Measurements from ENCODE around the gene PPP6R2.

Gene PPP6R2

GRCh38 chr22:50325444-50326224, 17.5 kb upstream of the PPP6R2 start:
- TF ChIP-seq EZH2phosphoT487 (IDR thresholded peaks at IDR 0.05; ENCODE audit: borderline replicate concordance), result no peak
- TF ChIP-seq CTCF (conservative IDR thresholded peaks at IDR 0.05; ENCODE audit: low read length), result no peak
- no peaks in the 10 kb centered on the region for H3K9me2 ChIP-seq (replicated peaks; ENCODE audit: low read depth, low read length)
- no peaks in the 10 kb centered on the region for H3K27me3 ChIP-seq (ENCODE audit: insufficient read depth, low read length, poor library complexity, severe bottlenecking)
- H2AFZ ChIP-seq (ENCODE audit: low read length), result no peak overlapping the region
- H3F3A ChIP-seq (ENCODE audit: low read depth), result no peaks in the 10 kb centered on the region
- H3K36me3 ChIP-seq (ENCODE audit: insufficient read depth, low read length), result no peaks in the 10 kb centered on the region
- no peak overlapping the region for H3K4me3 ChIP-seq (ENCODE audit: low read length, poor library complexity, severe bottlenecking)
- peaks cover 3% of the 10 kb centered on the region for H3K4me1 ChIP-seq (ENCODE audit: insufficient read depth, low read length, poor library complexity, severe bottlenecking)
- no peaks in the 10 kb centered on the region for H3K79me2 ChIP-seq (ENCODE audit: insufficient read depth, low read length)
- no peaks in the 10 kb centered on the region for H4K20me1 ChIP-seq (ENCODE audit: insufficient read depth, low read length, poor library complexity, severe bottlenecking)
- no peak overlapping the region for H3K4me2 ChIP-seq (ENCODE audit: low read depth, low read length, poor library complexity, severe bottlenecking)
- no peak overlapping the region for H3K9ac ChIP-seq (ENCODE audit: low read depth, low read length, poor library complexity, severe bottlenecking)
- H3K9me3 ChIP-seq (ENCODE audit: insufficient read depth, low read depth, low read length), result no peaks in the 10 kb centered on the region

GRCh38 chr22:50326225-50326955, 16.7 kb upstream of the PPP6R2 start:
- Histone ChIP-seq H3K4me1 (ENCODE audit: insufficient read depth, low read length, poor library complexity, severe bottlenecking) (peaks cover 7% of the 10 kb centered on the region), H3K9me2 (replicated peaks; ENCODE audit: low read depth, low read length) (no peaks in the 10 kb centered on the region), H3K4me2 (ENCODE audit: low read depth, low read length, poor library complexity, severe bottlenecking) (no peak overlapping the region), H3K36me3 (ENCODE audit: insufficient read depth, low read length) (no peaks in the 10 kb centered on the region), H3K9ac (ENCODE audit: low read depth, low read length, poor library complexity, severe bottlenecking) (no peak overlapping the region), H3K79me2 (ENCODE audit: insufficient read depth, low read length) (no peaks in the 10 kb centered on the region), H3F3A (ENCODE audit: low read depth) (no peaks in the 10 kb centered on the region), H3K4me3 (ENCODE audit: low read length, poor library complexity, severe bottlenecking) (peak overlapping the region; percentile 54), H3K9me3 (ENCODE audit: insufficient read depth, low read depth, low read length) (no peaks in the 10 kb centered on the region), H2AFZ (ENCODE audit: low read length) (no peak overlapping the region; the same call in 1 of the 2 replicates), H4K20me1 (ENCODE audit: insufficient read depth, low read length, poor library complexity, severe bottlenecking) (no peaks in the 10 kb centered on the region), H3K27me3 (ENCODE audit: insufficient read depth, low read length, poor library complexity, severe bottlenecking) (no peaks in the 10 kb centered on the region)
- TF ChIP-seq EZH2phosphoT487 (IDR thresholded peaks at IDR 0.05; ENCODE audit: borderline replicate concordance), result no peak
- no peak for TF ChIP-seq CTCF (conservative IDR thresholded peaks at IDR 0.05; ENCODE audit: low read length)

- peak within 1 kb of the TSS; percentile 94 for H2AFZ ChIP-seq (ENCODE audit: low read length)
- TF ChIP-seq CTCF (conservative IDR thresholded peaks at IDR 0.05; ENCODE audit: low read length), result 0 out of 2 replicates have a peak, but pooled peaks have one; percentile 22
- no peak for TF ChIP-seq EZH2phosphoT487 (IDR thresholded peaks at IDR 0.05; ENCODE audit: borderline replicate concordance)
- H3K9me3 ChIP-seq (ENCODE audit: insufficient read depth, low read depth, low read length), result no peaks in the 10 kb centered on the region
- peak within 1 kb of the TSS; percentile 93 for H3K4me3 ChIP-seq (ENCODE audit: low read length, poor library complexity, severe bottlenecking)
- peaks cover 7% of the 10 kb centered on the region for H3K4me1 ChIP-seq (ENCODE audit: insufficient read depth, low read length, poor library complexity, severe bottlenecking)
- no peaks in the 10 kb centered on the region for H3F3A ChIP-seq (ENCODE audit: low read depth)
- no peaks in the 10 kb centered on the region for H3K79me2 ChIP-seq (ENCODE audit: insufficient read depth, low read length)
- peak within 1 kb of the TSS; percentile 81 for H3K4me2 ChIP-seq (ENCODE audit: low read depth, low read length, poor library complexity, severe bottlenecking)
- H4K20me1 ChIP-seq (ENCODE audit: insufficient read depth, low read length, poor library complexity, severe bottlenecking), result no peaks in the 10 kb centered on the region
- H3K36me3 ChIP-seq (ENCODE audit: insufficient read depth, low read length), result no peaks in the 10 kb centered on the region
- H3K9ac ChIP-seq (ENCODE audit: low read depth, low read length, poor library complexity, severe bottlenecking), result peak within 1 kb of the TSS; percentile 96
- no peaks in the 10 kb centered on the region for H3K27me3 ChIP-seq (ENCODE audit: insufficient read depth, low read length, poor library complexity, severe bottlenecking)
- no peaks in the 10 kb centered on the region for H3K9me2 ChIP-seq (replicated peaks; ENCODE audit: low read depth, low read length)
Observed at GRCh38 chr22:50326956-50327710, 16.0 kb upstream of the PPP6R2 start, which contains the start of gene DENND6B. Gene DENND6B, minus strand, starts transcription at chr22:50327012. Its CDS starts 24 bp downstream, at chr22:50326988.

All from Loucy (cell line).